K562 (cell line): ENCODE measurements around the gene CYYR1. TPM values are rescaled to one million over a fixed set of nuclear protein-coding genes. Genes with fewer than 3 reads are reported as not detected.
"Not testable (repeated sequence)": the region's sequence is repeated elsewhere in the genome, so short reads cannot be mapped to it uniquely, and the experiment has no call there.

Experiments
- ATAC-seq: fragments of 200-7000 bp; cut with Tn5 transposase; 3 replicates; pipeline ENCODE4 v1.9.1; 2020; ENCODE audit warnings: moderate library complexity
- BruUV-seq: library from RNA; stranded (reverse); fragments of 400-500 nt; replicated peaks from 2 replicates; lab custom pipeline; 2021; lab: Mats Ljungman, UMichigan
- CTCF ChIA-PET: fragments of 300-600 bp; formaldehyde crosslinking; extraction: SDS; loops from one replicate; lab custom pipeline; 2021; ENCODE audit warnings: low intra/inter-chr PET ratio; lab: Yijun Ruan, JAX
- POLR2A ChIA-PET: fragments of 300-600, 350-650 bp; sonication (Branson Sonifier 250); formaldehyde crosslinking; extraction: SDS; loops from one replicate; lab custom pipeline; 2021; ENCODE audit warnings: antibody characterized with exemption, inconsistent platforms; lab: Yijun Ruan, JAX
- DNase-seq, 4 experiments: peaks; one replicate each; pipeline versions ENCODE4 v3.0.0 to v3.0.0-alpha.2; 2011 to 2018; ENCODE audit warnings: low spot score in 3 of 4, mixed read lengths in 3 of 4; ENCODE audit errors: extremely low read depth in 1 of 4
- FAIRE-seq: peaks from 2 replicates; lab custom pipeline; 2011; peaks lifted over from hg19 to GRCh38; lab: Jason Lieb, UNC
- H2AFZ ChIP-seq: 2 replicates; pipeline ENCODE4 v1.6.0; 2011; ENCODE audit warnings: low read depth, low read length, control low read depth, inconsistent platforms
- H3K27ac ChIP-seq: fragments of 200-600 bp; 3 replicates; pipeline ENCODE4 v1.8.0; 2011; ENCODE audit warnings: low read depth, mild to moderate bottlenecking, control low read depth, inconsistent platforms, low read length, moderate library complexity, mixed read lengths; ENCODE audit errors: extremely low read depth
- H3K27me3 ChIP-seq, 2 experiments: fragments of 300-600 bp in 1 of 2; 2 replicates in 1 of 2; 3 replicates in 1 of 2; pipeline versions ENCODE4 v1.6.0 to v1.8.0; 2011; ENCODE audit warnings: inconsistent platforms in 2 of 2, low read length in 2 of 2, mild to moderate bottlenecking in 1 of 2, mixed read lengths in 1 of 2, moderate library complexity in 1 of 2; ENCODE audit not compliant: control insufficient read depth in 2 of 2, insufficient read depth in 2 of 2
- H3K36me3 ChIP-seq: fragments of 300-600 bp; 3 replicates; pipeline ENCODE4 v1.8.0; 2011; ENCODE audit warnings: mild to moderate bottlenecking, low read length, inconsistent platforms; ENCODE audit not compliant: control insufficient read depth, insufficient read depth
- H3K4me1 ChIP-seq, 2 experiments: fragments of 200-600 bp in 1 of 2; replicated peaks in 1 of 2; 2 replicates in 1 of 2; 3 replicates in 1 of 2; pipeline versions ENCODE4 v1.5.1 to v1.8.0; 2011; ENCODE audit warnings: inconsistent platforms in 2 of 2, low read length in 2 of 2, mild to moderate bottlenecking in 1 of 2, mixed read lengths in 1 of 2, moderate library complexity in 1 of 2; ENCODE audit not compliant: control insufficient read depth in 2 of 2, insufficient read depth in 2 of 2
- H3K4me2 ChIP-seq: 2 replicates; pipeline ENCODE4 v1.6.1; 2011; ENCODE audit warnings: low read length, control low read depth, inconsistent platforms, mixed read lengths; ENCODE audit not compliant: insufficient read depth
- H3K4me3 ChIP-seq: fragments of 200-600 bp; sonication (generic), shearing (Covaris generic); 2 replicates; pipeline ENCODE4 v1.5.1; 2016; ENCODE audit warnings: control low read depth, inconsistent platforms
- H3K79me2 ChIP-seq: fragments of 200-600 bp; 3 replicates; pipeline ENCODE4 v1.8.0; 2011; ENCODE audit warnings: low read length, inconsistent platforms; ENCODE audit not compliant: control insufficient read depth, insufficient read depth
- H3K9ac ChIP-seq, 2 experiments: 2 replicates each; pipeline versions ENCODE4 v1.6.0 to v1.6.1; 2011; ENCODE audit warnings: low read depth in 2 of 2, low read length in 2 of 2, control low read depth in 1 of 2, inconsistent platforms in 1 of 2, mild to moderate bottlenecking in 1 of 2, mixed read lengths in 1 of 2; ENCODE audit not compliant: insufficient read depth in 1 of 2
- H3K9me1 ChIP-seq: one replicate; pipeline ENCODE4 v1.6.0; 2011; ENCODE audit warnings: inconsistent platforms, mild to moderate bottlenecking, low read length, moderate library complexity; ENCODE audit not compliant: control insufficient read depth, insufficient read depth
- H3K9me3 ChIP-seq: replicated peaks from 2 replicates; pipeline ENCODE4 v1.5.1; 2011; ENCODE audit warnings: low read depth, low read length, inconsistent platforms; ENCODE audit not compliant: control insufficient read depth, insufficient read depth
- H4K20me1 ChIP-seq: replicated peaks from 2 replicates; pipeline ENCODE4 v1.6.1; 2011; ENCODE audit warnings: low read length, inconsistent platforms, mixed read lengths; ENCODE audit not compliant: control insufficient read depth, insufficient read depth
- GTF2A2 ChIP-seq: IDR thresholded peaks from 2 replicates; pipeline ENCODE4 v1.6.1; 2016; ENCODE audit warnings: mild to moderate bottlenecking, missing genetic modification characterization, missing compliant biosample characterization
- HNRNPK ChIP-seq: fragments of 200-400 bp; formaldehyde crosslinking; IDR thresholded peaks from one replicate; pipeline ENCODE4 v1.6.1; 2018; ENCODE audit warnings: mild to moderate bottlenecking, low read depth, low read length; ENCODE audit not compliant: poor library complexity, severe bottlenecking
- PTRF ChIP-seq: fragments of 450-650 bp; IDR thresholded peaks from 2 replicates; pipeline ENCODE4 v1.6.1; 2016; ENCODE audit warnings: mild to moderate bottlenecking, missing genetic modification characterization, missing compliant biosample characterization
- STAT6 ChIP-seq: sonication (generic); formaldehyde crosslinking; IDR thresholded peaks from 2 replicates; pipeline ENCODE4 v1.8.1; 2023; ENCODE audit warnings: mild to moderate bottlenecking, missing genetic modification reagents
- ZBED1 ChIP-seq: IDR thresholded peaks from 2 replicates; pipeline ENCODE4 v1.6.1; 2014
- ZHX1 ChIP-seq: fragments of 150-350 bp; conservative IDR thresholded peaks from 2 replicates; pipeline ENCODE4 v1.6.1; 2014; ENCODE audit warnings: low read length
- WGBS: fragments of 100-300 bp; shearing (Covaris generic); methylation state at CpG from one replicate; pipeline ENCODE4 v1.1.6; 2016; ENCODE audit warnings: low coverage, mixed read lengths; ENCODE audit not compliant: insufficient coverage; ENCODE audit errors: missing lambda C conversion rate; 5-methylcytosine and 5-hydroxymethylcytosine counted together
- in situ Hi-C: fragments of 300-500 bp; cut with MboI; formaldehyde crosslinking; loops from 4 replicates; pipeline ENCODE4 v1.15.0; 2018; ENCODE audit warnings: inconsistent platforms, mixed read lengths
- intact Hi-C: fragments of 100-400 bp; cut with micrococcal nuclease; formaldehyde crosslinking; loops from 2 replicates; pipeline ENCODE4 v1.14.2; 2022
- polyA plus RNA-seq, 8 experiments: library from polyadenylated mRNA; depleted of rRNA in 4 of 8; stranded (reverse) in 5 of 8; unstranded in 3 of 8; fragments of >200 nt; fragmentation: Nextera tagmentation in 2 of 8; fragmentation: Illumina TruSeq in 1 of 8; extraction: Ambion mirVana in 2 of 8; extraction: Trizol in 1 of 8; gene quantifications; 2 replicates each; pipeline versions ENCODE4 v1.2.1 to v1.2.3, GENCODE V29; 2011 to 2014; ENCODE audit warnings: inconsistent platforms in 1 of 8, missing spikeins in 1 of 8
- total RNA-seq, 7 experiments: library from RNA; depleted of rRNA in 6 of 7; stranded (reverse); fragments of >200 nt in 6 of 7; fragmentation: Illumina TruSeq in 2 of 7; extraction: Trizol in 2 of 7; gene quantifications; 2 replicates each; pipeline versions ENCODE4 v1.2.1 to v1.2.3, GENCODE V29; 2011 to 2021; ENCODE audit warnings: low replicate concordance in 1 of 7

CYYR1 gene
- total and polyA plus RNA-seq, 9 of the 15 experiments (the other 6 are each of a cell fraction or from before 2014, with no cell fraction given), result not detected

GRCh38 chr21:26461500-26461899, 111.6 kb downstream of the CYYR1 start (continued):
- TF ChIP-seq STAT6 (CRISPR knock-in tag) (no peak), GTF2A2 (tag) (no peak), HNRNPK (no peak)

- WGBS, result 0% methylated on average over 3 of the region's 3 CpGs
- Histone ChIP-seq H3K4me3 (no peak overlapping the region), H3K27ac (no peak overlapping the region), H2AFZ (no peak overlapping the region), H3K36me3 (no peaks in the 10 kb centered on the region), H3K9me1 (no peaks in the 10 kb centered on the region)
- POLR2A ChIA-PET, result no interaction called here
- in situ Hi-C loops, result no loop called here
- CTCF ChIA-PET, result no interaction called here
- no peak for TF ChIP-seq ZBED1
- no peak for TF ChIP-seq ZHX1
- TF ChIP-seq PTRF (tag), result no peak
- TF ChIP-seq, all 486 proteins: peak for 0
- ATAC-seq (no peak), DNase-seq (no peak), FAIRE-seq (no peak)
- no peaks in the 10 kb centered on the region for H3K79me2 ChIP-seq
- H3K9me3 ChIP-seq, result peaks cover 4% of the 10 kb centered on the region
- no peaks in the 10 kb centered on the region for H4K20me1 ChIP-seq
- H3K4me2 ChIP-seq, result no peak overlapping the region
- intact Hi-C loops, result no loop called here
- BruUV-seq, result no TSS peak
- H3K4me1 ChIP-seq, result no peaks in the 10 kb centered on the region
- no peak overlapping the region for H3K9ac ChIP-seq
- no peaks in the 10 kb centered on the region for H3K27me3 ChIP-seq
Observed at GRCh38 chr21:26460621-26461020, 112.5 kb downstream of the CYYR1 start.

GRCh38 chr21:26458854-26459253, 114.2 kb downstream of the CYYR1 start:
- in situ Hi-C loops, POLR2A ChIA-PET, H3K36me3 ChIP-seq, H4K20me1 ChIP-seq, H3K4me1 ChIP-seq, H3K27ac ChIP-seq, H3K9me1 ChIP-seq, BruUV-seq, ATAC-seq, intact Hi-C loops, H3K79me2 ChIP-seq, FAIRE-seq, CTCF ChIA-PET, H3K4me3 ChIP-seq, H3K9ac ChIP-seq, H3K4me2 ChIP-seq, H2AFZ ChIP-seq, DNase-seq, H3K27me3 ChIP-seq, H3K9me3 ChIP-seq: not testable (repeated sequence)
- 0% methylated on average over 3 of the region's 3 CpGs for WGBS
